Activated CD8-positive, alpha-beta memory T cell treated with anti-CD3 and anti-CD28 coated beads, Interleukin-2, amount 10 ng/mL, durations not matched to agents 7 days and 5 days (primary cell): ENCODE results near the gene CNTNAP5. TPM values are rescaled to one million over a fixed set of nuclear protein-coding genes. Genes with fewer than 3 reads are reported as not detected.

ENCODE experiments used
- ATAC-seq: fragments of 150-1000 bp; cut with Tn5 transposase; one replicate; pipeline ENCODE4 v1.10.0; 2021; ENCODE audit warnings: moderate library complexity
- CTCF ChIA-PET: fragments of 350-600 bp; sonication (Branson Sonifier 250); formaldehyde crosslinking; loops from one replicate; lab custom pipeline; 2021; ENCODE audit warnings: antibody characterized with exemption; lab: Charles Lee
- DNase-seq: peaks from one replicate; pipeline ENCODE4 v3.0.0-alpha.2; 2020
- H3K27ac Mint-ChIP-seq: one replicate; pipeline ENCODE4 v1.8.0; 2021; ENCODE audit warnings: mild to moderate bottlenecking, mixed read lengths
- H3K27me3 Mint-ChIP-seq: one replicate; pipeline ENCODE4 v1.8.0; 2021; ENCODE audit warnings: mixed read lengths
- H3K36me3 Mint-ChIP-seq: one replicate; pipeline ENCODE4 v1.8.0; 2021; ENCODE audit warnings: mild to moderate bottlenecking, mixed read lengths
- H3K4me1 Mint-ChIP-seq: one replicate; pipeline ENCODE4 v1.8.0; 2021; ENCODE audit warnings: mixed read lengths
- H3K4me3 Mint-ChIP-seq: one replicate; pipeline ENCODE4 v1.8.0; 2021; ENCODE audit warnings: mild to moderate bottlenecking, moderate library complexity, mixed read lengths
- H3K9me3 Mint-ChIP-seq: one replicate; pipeline ENCODE4 v1.8.0; 2022; ENCODE audit warnings: low read depth, mixed read lengths
- total RNA-seq, 2 experiments: library from RNA; stranded (reverse); gene quantifications; one replicate each; pipeline ENCODE4 v1.2.3, GENCODE V29; 2021

Gene CNTNAP5
- total RNA-seq, 2 experiments from 2014 or later = not detected

GRCh38 chr2:124692216-124692615, 667.1 kb downstream of the CNTNAP5 start:
- ATAC-seq = no peak
- Mint-ChIP-seq H3K9me3 (peaks cover 29% of the 10 kb centered on the region), H3K27ac (no peak overlapping the region)

GRCh38 chr2:124692707-124693106, 667.6 kb downstream of the CNTNAP5 start:
- Mint-ChIP-seq H3K36me3 (no peaks in the 10 kb centered on the region), H3K27ac (no peak overlapping the region), H3K27me3 (no peaks in the 10 kb centered on the region), H3K4me3 (no peak overlapping the region), H3K4me1 (no peaks in the 10 kb centered on the region), H3K9me3 (peaks cover 27% of the 10 kb centered on the region)
- CTCF ChIA-PET = no interaction called here
- ATAC-seq = no peak
- DNase-seq = no peak

More at GRCh38 chr2:124692216-124692615, 667.1 kb downstream of the CNTNAP5 start:
- no peaks in the 10 kb centered on the region for H3K4me1 Mint-ChIP-seq
- CTCF ChIA-PET = no interaction called here
- no peak for DNase-seq
- H3K27me3 Mint-ChIP-seq = no peaks in the 10 kb centered on the region
- H3K4me3 Mint-ChIP-seq = no peak overlapping the region
- H3K36me3 Mint-ChIP-seq = no peaks in the 10 kb centered on the region

GRCh38 chr2:124693156-124693555, 668.1 kb downstream of the CNTNAP5 start:
- CTCF ChIA-PET = no interaction called here
- H3K36me3 Mint-ChIP-seq = no peaks in the 10 kb centered on the region
- H3K4me1 Mint-ChIP-seq = no peaks in the 10 kb centered on the region
- peaks cover 27% of the 10 kb centered on the region for H3K9me3 Mint-ChIP-seq
- no peak overlapping the region for H3K4me3 Mint-ChIP-seq
- no peak overlapping the region for H3K27ac Mint-ChIP-seq
- DNase-seq (no peak), ATAC-seq (no peak)
- H3K27me3 Mint-ChIP-seq = no peaks in the 10 kb centered on the region

- Mint-ChIP-seq H3K4me3 (no peak overlapping the region), H3K27me3 (no peaks in the 10 kb centered on the region), H3K36me3 (no peaks in the 10 kb centered on the region), H3K27ac (no peak overlapping the region), H3K9me3 (peaks cover 4% of the 10 kb centered on the region), H3K4me1 (no peaks in the 10 kb centered on the region)
- ATAC-seq (no peak), DNase-seq (no peak)
- CTCF ChIA-PET = no interaction called here
Measured at GRCh38 chr2:124698979-124699565, 674.0 kb downstream of the CNTNAP5 start.

- CTCF ChIA-PET = no interaction called here
- Mint-ChIP-seq H3K9me3 (peaks cover 4% of the 10 kb centered on the region), H3K27me3 (no peaks in the 10 kb centered on the region), H3K36me3 (no peaks in the 10 kb centered on the region), H3K4me1 (no peaks in the 10 kb centered on the region), H3K4me3 (no peak overlapping the region), H3K27ac (no peak overlapping the region)
- ATAC-seq = no peak
- no peak for DNase-seq
Measured at GRCh38 chr2:124702777-124703176, 677.7 kb downstream of the CNTNAP5 start.

- no peaks in the 10 kb centered on the region for H3K36me3 Mint-ChIP-seq
- no peak for ATAC-seq
- no peak overlapping the region for H3K4me3 Mint-ChIP-seq
- no peaks in the 10 kb centered on the region for H3K4me1 Mint-ChIP-seq
- H3K27ac Mint-ChIP-seq = no peak overlapping the region
- no peaks in the 10 kb centered on the region for H3K27me3 Mint-ChIP-seq
- no peak for DNase-seq
- peaks cover 4% of the 10 kb centered on the region for H3K9me3 Mint-ChIP-seq
- CTCF ChIA-PET = no interaction called here
Measured at GRCh38 chr2:124704071-124704925, 679.2 kb downstream of the CNTNAP5 start.

- CTCF ChIA-PET = no interaction called here
- Mint-ChIP-seq H3K27ac (no peak overlapping the region), H3K4me1 (no peaks in the 10 kb centered on the region), H3K9me3 (peaks cover 5% of the 10 kb centered on the region), H3K36me3 (no peaks in the 10 kb centered on the region), H3K4me3 (no peak overlapping the region), H3K27me3 (no peaks in the 10 kb centered on the region)
- DNase-seq = no peak
- ATAC-seq = no peak
Measured at GRCh38 chr2:124708661-124709060, 683.6 kb downstream of the CNTNAP5 start.

- Mint-ChIP-seq H3K27ac (no peak overlapping the region), H3K27me3 (no peaks in the 10 kb centered on the region), H3K36me3 (no peaks in the 10 kb centered on the region), H3K9me3 (peaks cover 10% of the 10 kb centered on the region), H3K4me1 (no peaks in the 10 kb centered on the region), H3K4me3 (no peak overlapping the region)
- DNase-seq (no peak), ATAC-seq (no peak)
- CTCF ChIA-PET = no interaction called here
Measured at GRCh38 chr2:124713969-124714368, 688.9 kb downstream of the CNTNAP5 start.

GRCh38 chr2:124725187-124725586, 700.1 kb downstream of the CNTNAP5 start:
- no peak overlapping the region for H3K27ac Mint-ChIP-seq
- H3K36me3 Mint-ChIP-seq = no peaks in the 10 kb centered on the region
- H3K27me3 Mint-ChIP-seq = no peaks in the 10 kb centered on the region
- CTCF ChIA-PET = no interaction called here
- H3K9me3 Mint-ChIP-seq = no peaks in the 10 kb centered on the region
- ATAC-seq (no peak), DNase-seq (no peak)
- H3K4me3 Mint-ChIP-seq = no peak overlapping the region
- no peaks in the 10 kb centered on the region for H3K4me1 Mint-ChIP-seq

- no peak for DNase-seq
- Mint-ChIP-seq H3K36me3 (no peaks in the 10 kb centered on the region), H3K27me3 (no peaks in the 10 kb centered on the region), H3K27ac (no peak overlapping the region), H3K4me3 (no peak overlapping the region), H3K9me3 (no peaks in the 10 kb centered on the region), H3K4me1 (no peaks in the 10 kb centered on the region)
- CTCF ChIA-PET = no interaction called here
- ATAC-seq = no peak
Measured at GRCh38 chr2:124740636-124741035, 715.5 kb downstream of the CNTNAP5 start.

- Mint-ChIP-seq H3K4me3 (no peak overlapping the region), H3K27me3 (no peaks in the 10 kb centered on the region), H3K4me1 (no peaks in the 10 kb centered on the region), H3K27ac (no peak overlapping the region), H3K9me3 (peaks cover 14% of the 10 kb centered on the region), H3K36me3 (no peaks in the 10 kb centered on the region)
- ATAC-seq (no peak), DNase-seq (no peak)
- CTCF ChIA-PET = no interaction called here
Measured at GRCh38 chr2:124753842-124754241, 728.8 kb downstream of the CNTNAP5 start.

GRCh38 chr2:124755386-124755785, 730.3 kb downstream of the CNTNAP5 start:
- ATAC-seq = no peak
- no peak overlapping the region for H3K27ac Mint-ChIP-seq
- H3K4me1 Mint-ChIP-seq = no peaks in the 10 kb centered on the region
- H3K4me3 Mint-ChIP-seq = no peak overlapping the region
- H3K27me3 Mint-ChIP-seq = no peaks in the 10 kb centered on the region
- DNase-seq = no peak
- peaks cover 9% of the 10 kb centered on the region for H3K9me3 Mint-ChIP-seq
- CTCF ChIA-PET = no interaction called here
- H3K36me3 Mint-ChIP-seq = no peaks in the 10 kb centered on the region

GRCh38 chr2:124756048-124756447, 731.0 kb downstream of the CNTNAP5 start:
- Mint-ChIP-seq H3K4me1 (no peaks in the 10 kb centered on the region), H3K27ac (no peak overlapping the region), H3K36me3 (no peaks in the 10 kb centered on the region), H3K4me3 (no peak overlapping the region), H3K9me3 (peaks cover 7% of the 10 kb centered on the region), H3K27me3 (no peaks in the 10 kb centered on the region)
- ATAC-seq = no peak
- CTCF ChIA-PET = no interaction called here
- DNase-seq = no peak

GRCh38 chr2:124762388-124762787, 737.3 kb downstream of the CNTNAP5 start:
- no peaks in the 10 kb centered on the region for H3K4me1 Mint-ChIP-seq
- no peak overlapping the region for H3K4me3 Mint-ChIP-seq
- CTCF ChIA-PET = no interaction called here
- no peaks in the 10 kb centered on the region for H3K36me3 Mint-ChIP-seq
- H3K27me3 Mint-ChIP-seq = no peaks in the 10 kb centered on the region
- DNase-seq = no peak
- peaks cover 10% of the 10 kb centered on the region for H3K9me3 Mint-ChIP-seq
- ATAC-seq = no peak
- H3K27ac Mint-ChIP-seq = no peak overlapping the region
